Smooth muscle cell (in vitro differentiated cells): ENCODE results near the gene NGEF. TPM values are rescaled to one million over a fixed set of nuclear protein-coding genes. Genes with fewer than 3 reads are reported as not detected.

ENCODE experiments used
- DNase-seq: peaks from one replicate; lab custom pipeline; 2025; ENCODE audit not compliant: unreplicated experiment; lab: John Stamatoyannopoulos, UW
- H2AFZ ChIP-seq: fragments of 200-600 bp; sonication (generic); 2 replicates; pipeline ENCODE4 v1.6.0; 2016; ENCODE audit warnings: antibody characterized with exemption, low read depth, mild to moderate bottlenecking
- H3F3A ChIP-seq: fragments of 200-600 bp; sonication (generic); 2 replicates; pipeline ENCODE4 v1.6.0; 2017; ENCODE audit warnings: antibody characterized with exemption, low read depth
- H3K27ac ChIP-seq: fragments of 200-600 bp; sonication (generic); 2 replicates; pipeline ENCODE4 v1.5.1; 2016; ENCODE audit warnings: low read depth, mild to moderate bottlenecking
- H3K27me3 ChIP-seq: fragments of 200-600 bp; sonication (generic); 2 replicates; pipeline ENCODE4 v1.6.1; 2016; ENCODE audit warnings: low read depth, mild to moderate bottlenecking
- H3K36me3 ChIP-seq: fragments of 200-600 bp; sonication (generic); 2 replicates; pipeline ENCODE4 v1.5.1; 2016; ENCODE audit warnings: low read depth
- H3K4me1 ChIP-seq: fragments of 200-600 bp; sonication (generic); 2 replicates; pipeline ENCODE4 v1.5.1; 2016; ENCODE audit warnings: low read depth
- H3K4me2 ChIP-seq: fragments of 200-600 bp; sonication (generic); 2 replicates; pipeline ENCODE4 v1.6.0; 2016; ENCODE audit warnings: mild to moderate bottlenecking
- H3K4me3 ChIP-seq: fragments of 200-600 bp; sonication (generic); 2 replicates; pipeline ENCODE4 v1.5.1; 2016; ENCODE audit warnings: mild to moderate bottlenecking
- H3K79me2 ChIP-seq: fragments of 200-600 bp; sonication (generic); 2 replicates; pipeline ENCODE4 v1.6.0; 2016; ENCODE audit warnings: low read depth, mild to moderate bottlenecking
- H3K9ac ChIP-seq: fragments of 200-600 bp; sonication (generic); 2 replicates; pipeline ENCODE4 v1.6.0; 2016; ENCODE audit warnings: low read depth
- H3K9me3 ChIP-seq: fragments of 200-600 bp; sonication (generic); replicated peaks from 2 replicates; pipeline ENCODE4 v1.5.1; 2016; ENCODE audit warnings: low read depth
- H4K20me1 ChIP-seq: fragments of 200-600 bp; sonication (generic); 2 replicates; pipeline ENCODE4 v1.6.0; 2016; ENCODE audit warnings: low read depth
- CTCF ChIP-seq: fragments of 200-600 bp; sonication (generic); IDR thresholded peaks from 2 replicates; pipeline ENCODE4 v1.5.1; 2017; ENCODE audit warnings: borderline replicate concordance, mild to moderate bottlenecking, antibody characterized with exemption; ENCODE audit not compliant: insufficient read depth, poor library complexity, severe bottlenecking
- WGBS: methylation state at CpG from one replicate; pipeline ENCODE4 v1.1.7; 2016; ENCODE audit warnings: low lambda C conversion rate; 5-methylcytosine and 5-hydroxymethylcytosine counted together
- polyA plus RNA-seq: library from polyadenylated mRNA; unstranded; fragments of >200 nt; fragmentation: Nextera tagmentation; extraction: Ambion mirVana; gene quantifications from 2 replicates; pipeline ENCODE4 v1.2.1, GENCODE V29; 2016
- total RNA-seq: library from RNA; depleted of rRNA; stranded (reverse); fragments of >200 nt; gene quantifications from 2 replicates; pipeline ENCODE4 v1.2.3, GENCODE V29; 2014

NGEF gene
- total and polyA plus RNA-seq, 2 experiments from 2014 or later: 0.09 TPM; not detected in 1

DNA sequence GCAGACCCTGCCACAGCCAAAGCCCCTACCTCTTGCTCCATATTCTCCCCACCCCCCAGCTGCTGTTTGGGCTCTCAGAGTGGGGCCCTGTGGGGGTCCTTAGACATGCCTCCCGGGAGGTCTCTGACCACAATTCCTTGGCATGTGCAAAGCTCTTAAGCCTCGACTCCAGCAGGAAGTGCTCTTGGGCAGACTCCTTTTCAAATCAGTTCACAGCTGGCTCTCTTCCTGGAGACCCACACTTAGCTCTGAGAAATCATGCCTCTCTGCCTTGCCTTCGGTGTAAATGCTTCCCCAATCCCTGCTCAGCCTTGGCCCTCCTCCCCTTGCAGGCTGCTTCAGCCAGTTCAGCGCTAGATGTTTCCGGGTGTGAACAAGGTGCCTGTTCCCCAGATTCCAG lies 46.9 kb downstream of the NGEF start:
- Histone ChIP-seq H3K27me3 (no peaks in the 10 kb centered on the region), H3F3A (no peaks in the 10 kb centered on the region), H3K9ac (no peak overlapping the region), H3K36me3 (no peaks in the 10 kb centered on the region), H3K4me2 (no peak overlapping the region), H3K27ac (no peak overlapping the region), H3K79me2 (no peaks in the 10 kb centered on the region), H3K4me3 (no peak overlapping the region), H4K20me1 (no peaks in the 10 kb centered on the region), H3K9me3 (no peaks in the 10 kb centered on the region), H2AFZ (no peak overlapping the region), H3K4me1 (no peaks in the 10 kb centered on the region)
- no peak for TF ChIP-seq CTCF
- WGBS: 62% methylated on average over 5 of the region's 5 CpGs
- DNase-seq: no peak

- WGBS: 93% methylated on average over 1 of the region's 1 CpG
- no peak overlapping the region for H3K27ac ChIP-seq
- no peak for DNase-seq
- H3K36me3 ChIP-seq: no peaks in the 10 kb centered on the region
- no peak for TF ChIP-seq CTCF
- no peaks in the 10 kb centered on the region for H3K9me3 ChIP-seq
- no peak overlapping the region for H3K4me3 ChIP-seq
- H3K27me3 ChIP-seq: no peaks in the 10 kb centered on the region
- H3K4me2 ChIP-seq: no peak overlapping the region
- no peaks in the 10 kb centered on the region for H4K20me1 ChIP-seq
- no peaks in the 10 kb centered on the region for H3F3A ChIP-seq
- H3K9ac ChIP-seq: no peak overlapping the region
- H3K79me2 ChIP-seq: no peaks in the 10 kb centered on the region
- no peak overlapping the region for H2AFZ ChIP-seq
- no peaks in the 10 kb centered on the region for H3K4me1 ChIP-seq
These were observed 49.1 kb downstream of the NGEF start for GRCh38 chr2:232963913-232964312.

- Histone ChIP-seq H3K4me1 (no peaks in the 10 kb centered on the region), H3K36me3 (no peaks in the 10 kb centered on the region), H2AFZ (no peak overlapping the region), H3K9me3 (no peaks in the 10 kb centered on the region), H3K79me2 (no peaks in the 10 kb centered on the region), H3K27ac (no peak overlapping the region), H3K27me3 (no peaks in the 10 kb centered on the region), H3K4me2 (no peak overlapping the region), H4K20me1 (no peaks in the 10 kb centered on the region), H3K9ac (no peak overlapping the region), H3K4me3 (no peak overlapping the region), H3F3A (no peaks in the 10 kb centered on the region)
- DNase-seq: no peak
- WGBS: 91% methylated on average over 2 of the region's 2 CpGs
- no peak for TF ChIP-seq CTCF
These were observed 52.2 kb downstream of the NGEF start for GRCh38 chr2:232960862-232961261.

DNA sequence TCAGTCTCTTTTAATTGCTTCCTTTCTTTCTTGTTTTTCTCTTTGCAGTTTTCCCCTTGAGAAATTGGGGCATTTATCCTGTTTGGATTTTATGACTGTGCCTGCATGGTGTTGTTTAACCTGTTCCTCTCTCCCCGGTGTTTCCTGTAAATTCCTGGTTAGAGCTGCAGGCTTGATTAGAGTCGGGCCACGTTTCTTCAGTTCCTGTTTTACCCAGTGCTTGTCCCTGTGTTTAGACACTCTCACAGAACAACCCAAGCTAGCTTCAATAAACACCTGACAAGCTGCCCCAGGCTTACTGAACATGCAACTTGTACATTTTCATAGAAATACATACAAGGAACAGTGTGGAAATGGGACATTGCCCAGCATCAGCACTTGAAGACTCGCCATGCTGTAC lies 53.9 kb downstream of the NGEF start:
- Histone ChIP-seq H2AFZ (no peak overlapping the region), H4K20me1 (no peaks in the 10 kb centered on the region), H3K36me3 (no peaks in the 10 kb centered on the region), H3K4me3 (no peak overlapping the region), H3F3A (no peaks in the 10 kb centered on the region), H3K79me2 (no peaks in the 10 kb centered on the region), H3K27ac (no peak overlapping the region), H3K27me3 (no peaks in the 10 kb centered on the region), H3K4me2 (no peak overlapping the region), H3K4me1 (no peaks in the 10 kb centered on the region), H3K9me3 (no peaks in the 10 kb centered on the region), H3K9ac (no peak overlapping the region)
- no peak for DNase-seq
- WGBS: 89% methylated on average over 4 of the region's 4 CpGs
- TF ChIP-seq CTCF: no peak
